ENCODE results near the gene PARS2.
A peak's percentile ranks its signal among the peaks of the same experiment; 100 is the strongest.
"Not testable (repeated sequence)": the region's sequence is repeated elsewhere in the genome, so short reads cannot be mapped to it uniquely, and the experiment has no call there.

Gene PARS2

DNA sequence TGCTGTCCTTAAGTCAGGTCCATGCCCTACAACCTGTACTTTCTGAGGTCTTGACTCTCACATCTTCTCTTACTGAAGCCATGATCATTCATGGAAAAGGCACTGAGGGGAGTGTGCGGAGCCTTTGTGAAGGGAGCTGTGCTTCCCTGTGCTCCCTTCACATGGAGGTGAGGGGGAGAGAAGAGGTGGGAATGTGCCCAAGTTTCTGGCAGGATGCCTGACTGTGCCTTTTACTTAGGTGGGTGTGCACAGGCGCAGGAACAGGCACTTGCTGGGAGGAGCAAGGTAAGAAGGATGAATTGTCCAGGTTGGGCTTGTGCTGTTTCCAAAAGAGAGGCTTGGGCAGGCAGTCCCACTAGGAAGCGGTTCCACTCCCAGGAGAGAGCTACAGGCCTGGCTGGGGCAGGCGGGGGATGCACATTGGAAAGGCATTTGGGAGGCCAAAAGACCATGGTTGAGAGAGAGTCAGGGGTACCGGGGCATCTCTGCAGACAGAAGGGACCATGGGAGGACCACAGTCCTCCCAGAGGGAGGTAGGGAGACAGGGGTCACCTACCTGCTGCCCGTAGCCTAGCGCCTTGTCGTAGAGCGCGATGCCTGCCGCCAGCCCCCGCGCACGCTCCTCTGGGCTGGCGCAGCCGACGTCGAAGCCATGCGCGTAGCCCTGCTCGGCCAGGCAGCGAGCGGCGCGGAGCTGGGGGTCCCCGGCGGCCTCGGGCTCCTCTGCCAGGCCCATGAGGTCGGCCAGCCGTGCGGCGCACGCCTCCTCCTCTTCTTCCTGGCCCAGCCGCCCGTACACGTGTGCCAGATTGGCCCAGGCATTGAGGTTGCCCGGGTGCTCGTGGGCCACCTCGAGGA, 35.9 kb upstream of the PARS2 start:
- no peak for DNase-seq (ENCODE audit: low read depth in 2 of 2)

DNA sequence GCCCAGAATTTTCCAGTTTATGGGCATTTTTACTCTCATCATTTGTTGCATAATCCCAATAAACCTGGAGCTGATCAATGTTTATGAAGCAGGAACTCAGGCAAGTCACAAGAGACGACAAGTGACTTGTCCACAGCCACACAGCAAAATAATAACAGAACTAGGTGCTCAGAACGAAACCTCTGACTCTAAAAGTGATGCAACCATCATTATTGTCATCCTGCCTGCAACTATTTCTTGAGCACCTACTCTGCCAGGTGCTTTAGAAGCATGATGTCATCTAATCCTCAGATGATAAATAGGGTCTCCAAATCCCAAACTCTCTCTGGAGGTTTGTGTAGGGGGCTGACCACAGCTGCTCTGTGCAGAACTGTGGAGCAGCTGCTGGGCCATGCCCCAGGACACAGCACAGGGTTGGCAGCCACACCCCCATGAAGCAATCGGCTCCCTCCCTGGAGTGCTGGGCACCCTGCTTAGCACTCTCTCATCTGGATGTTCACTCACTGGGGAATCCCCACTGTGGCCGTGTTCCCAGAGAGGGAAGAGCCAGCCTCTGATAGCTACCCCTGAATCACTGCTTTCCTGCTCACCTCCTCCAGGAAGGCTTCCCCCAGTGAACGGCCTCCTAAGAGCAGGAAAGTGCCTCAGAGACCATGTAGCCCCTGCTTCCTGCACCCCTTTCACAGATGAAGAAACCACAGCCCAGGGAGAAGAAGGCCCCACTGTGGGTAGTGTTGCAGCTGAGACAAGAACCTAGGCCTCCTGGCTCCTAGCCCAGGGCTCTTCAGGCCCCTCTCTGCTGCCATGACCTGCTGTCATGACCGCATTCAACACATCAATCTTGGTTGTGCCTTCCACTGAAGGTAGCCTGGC, 34.7 kb upstream of the PARS2 start:
- DNase-seq (ENCODE audit: low read depth in 2 of 2): peak; percentile 15 to 18

DNA sequence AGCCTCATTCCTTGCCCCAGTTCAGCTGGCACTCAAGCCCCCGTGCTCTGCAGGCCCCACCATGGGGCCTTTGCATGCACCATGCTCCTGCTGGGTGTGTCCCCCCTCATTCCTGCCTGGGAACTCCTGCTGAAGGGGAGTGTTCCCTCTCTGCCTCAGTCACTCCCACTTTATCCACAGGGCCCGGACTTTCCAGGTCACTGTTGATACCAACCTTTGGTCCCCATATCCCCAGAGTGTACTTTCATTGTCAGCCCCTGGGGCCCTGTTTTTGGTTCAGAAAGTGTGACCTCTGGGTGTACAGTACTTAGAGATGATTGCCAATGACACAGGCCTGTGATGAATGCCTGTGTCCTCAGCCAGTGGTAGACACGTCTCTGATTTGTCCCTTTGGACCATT, 33.9 kb upstream of the PARS2 start:
- no peak for DNase-seq (ENCODE audit: low read depth in 2 of 2)

DNA sequence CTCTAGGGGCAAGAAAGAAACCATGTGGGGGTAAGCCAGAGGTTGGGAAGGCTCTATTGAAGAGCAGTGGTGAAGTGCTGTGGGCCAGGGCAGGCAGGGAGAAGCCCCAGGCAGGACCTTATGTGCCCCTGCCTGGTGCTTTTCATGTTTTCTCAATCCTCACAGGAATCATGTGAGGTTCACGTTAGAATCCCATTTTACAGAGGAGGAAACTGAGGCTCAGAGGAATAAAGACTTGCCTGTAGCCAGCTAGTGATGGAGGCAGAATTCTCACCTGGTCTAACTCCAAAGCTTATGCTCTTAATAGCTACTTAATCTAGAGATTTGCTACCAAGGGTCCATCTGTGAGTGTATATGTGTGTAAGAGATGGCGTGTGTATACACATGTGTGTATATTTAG, 32.6 kb upstream of the PARS2 start:
- DNase-seq (ENCODE audit: low read depth in 2 of 2): no peak

DNA sequence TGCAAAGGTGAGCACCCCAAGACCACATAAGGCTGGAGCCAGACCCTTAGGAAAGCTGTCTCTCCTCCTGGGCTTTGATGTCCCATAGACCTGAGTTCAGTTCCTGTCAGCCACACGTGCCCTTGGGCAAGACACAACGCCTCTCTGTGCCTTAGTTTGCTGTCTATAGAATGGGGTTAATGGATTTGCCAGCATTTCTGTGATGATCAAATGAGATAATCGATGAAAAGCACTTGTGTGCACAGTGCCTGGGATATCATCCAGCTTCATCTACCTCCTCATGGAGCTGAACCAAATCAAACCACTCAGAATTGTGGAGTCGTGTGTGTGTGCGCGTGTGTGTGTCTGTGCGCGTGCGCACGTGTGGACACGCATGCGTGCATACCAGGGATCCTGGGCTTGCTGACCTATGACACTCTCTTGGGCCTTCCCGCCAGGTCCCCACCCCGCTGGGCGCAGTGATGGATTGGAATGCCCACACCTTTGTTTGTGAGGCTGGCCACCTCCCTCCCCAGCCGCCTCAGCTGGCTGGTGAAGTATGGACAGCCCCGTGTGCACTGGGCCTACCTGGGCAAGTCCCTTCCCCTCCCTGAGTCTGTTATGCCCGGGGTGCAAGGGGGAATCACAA, 31.6 kb upstream of the PARS2 start:
- no peak for DNase-seq (ENCODE audit: low read depth in 2 of 2)

DNA sequence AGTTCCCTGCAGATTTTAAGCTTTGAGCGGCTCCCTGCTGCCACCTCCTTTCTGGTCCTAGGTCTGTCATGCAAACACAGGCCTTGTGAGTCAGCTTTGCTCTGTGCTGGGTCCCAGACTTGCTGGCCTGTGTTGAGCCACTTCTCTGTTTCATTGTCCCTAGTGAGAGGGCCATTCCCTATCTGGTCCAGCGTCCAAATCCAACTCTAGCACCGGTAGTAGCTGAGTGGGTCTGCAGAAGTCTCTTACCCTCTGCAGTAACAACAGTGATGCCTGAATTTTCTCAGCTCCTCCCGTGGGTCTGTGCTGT, 31.0 kb upstream of the PARS2 start:
- DNase-seq (ENCODE audit: low read depth in 2 of 2): no peak

DNA sequence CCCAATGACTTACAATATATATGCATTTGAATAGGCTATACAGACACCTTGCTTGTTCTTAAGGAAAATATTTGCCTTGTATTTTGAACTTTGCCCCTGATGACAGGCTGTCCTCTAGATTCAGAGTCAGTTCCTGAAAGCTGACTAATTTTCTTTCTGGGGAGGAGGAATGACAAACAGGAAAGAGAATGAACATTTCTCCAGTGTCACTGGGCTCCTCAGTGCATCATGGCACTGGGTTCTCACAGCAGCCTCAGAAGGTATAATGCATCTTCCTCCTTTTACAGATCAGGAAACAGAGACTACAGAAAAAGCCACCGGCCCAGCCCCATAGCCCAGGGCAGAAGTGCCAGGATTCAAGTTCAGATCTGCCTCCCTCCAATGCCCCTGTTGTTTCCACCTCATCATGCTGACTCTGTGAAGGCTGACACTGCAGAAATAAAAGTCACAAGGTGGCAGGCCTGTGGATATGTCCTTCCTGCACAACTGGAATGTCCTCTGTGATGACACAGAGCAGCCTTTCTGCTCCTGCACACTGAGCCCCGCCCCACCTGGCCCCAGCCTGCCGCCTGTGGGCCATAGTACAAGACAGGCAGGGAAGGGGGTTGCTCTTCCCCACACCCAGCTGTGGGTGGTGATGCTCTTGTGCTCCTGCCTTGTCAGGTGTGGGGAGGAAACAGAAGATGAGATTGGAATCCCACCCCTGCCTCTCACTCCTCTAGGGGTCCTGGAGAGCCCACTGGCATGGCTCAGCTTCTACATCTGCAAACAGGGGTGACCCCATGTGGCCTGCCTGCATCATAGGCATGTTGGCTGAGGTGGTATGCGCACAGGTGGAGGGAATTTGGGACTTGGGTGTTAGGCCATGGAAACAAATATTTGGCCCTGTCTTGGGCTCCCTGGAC, 30.4 kb upstream of the PARS2 start:
- no peak for DNase-seq (ENCODE audit: low read depth in 2 of 2)

DNA sequence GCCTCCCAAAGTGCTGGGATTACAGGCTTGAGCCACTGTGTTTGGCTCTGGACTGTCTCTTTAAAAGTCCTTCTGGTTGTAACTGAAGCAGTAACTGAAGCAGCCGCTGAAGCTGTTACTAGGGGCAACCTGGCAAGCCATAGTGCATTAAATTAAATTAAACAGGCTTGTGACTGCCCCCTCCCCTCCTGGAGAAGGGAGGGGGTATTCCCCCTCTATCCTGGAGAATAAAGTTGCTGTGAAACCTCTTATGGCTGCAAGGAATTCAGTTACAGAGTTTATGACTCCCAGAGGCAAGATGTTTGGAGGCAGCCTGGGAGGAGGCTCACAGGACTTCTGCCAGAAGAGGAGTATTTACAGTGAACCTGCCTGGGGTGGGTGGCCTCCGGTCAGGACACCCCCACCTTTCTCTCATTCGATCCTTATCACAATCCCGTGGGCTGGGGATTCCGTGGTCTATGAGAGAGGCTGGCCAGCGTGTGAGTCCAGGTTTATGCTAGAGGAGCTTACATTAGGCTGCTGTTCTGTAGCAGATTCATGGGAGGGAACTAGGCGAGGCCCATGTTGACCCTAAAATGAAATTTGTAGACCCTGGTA, 28.5 kb upstream of the PARS2 start:
- DNase-seq (ENCODE audit: low read depth in 2 of 2): no peak

DNA sequence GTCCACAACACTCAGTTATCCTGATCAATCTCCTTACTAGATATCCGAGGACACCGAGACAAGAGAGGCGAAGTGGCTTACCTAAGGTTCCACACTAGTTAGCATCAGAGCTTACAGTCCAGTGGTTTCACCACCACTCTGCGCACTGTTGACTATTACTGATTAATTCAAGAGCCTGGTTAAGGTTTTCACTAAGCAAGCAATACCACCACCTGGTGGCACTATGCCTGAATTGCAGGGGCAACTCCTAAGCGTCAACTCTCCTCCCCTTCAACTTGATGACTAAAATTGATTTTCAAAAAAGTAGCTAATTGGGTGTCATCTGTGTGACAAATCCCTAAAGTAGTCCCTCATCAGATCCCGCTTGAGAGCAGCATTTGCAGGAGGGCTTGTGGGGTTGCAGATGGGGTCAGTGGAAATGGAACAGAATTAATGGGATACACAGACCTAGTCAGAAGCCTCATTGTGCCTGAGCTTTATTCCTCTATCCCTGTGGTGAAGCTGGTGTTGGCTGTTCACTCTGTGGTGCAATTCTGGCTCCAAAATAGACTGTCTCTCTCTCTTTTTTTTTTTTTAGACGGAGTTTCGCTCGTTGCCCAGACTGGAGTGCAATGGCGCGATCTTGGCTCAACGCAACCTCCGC, 27.7 kb upstream of the PARS2 start:
- peak; percentile 49 to 60 for DNase-seq (ENCODE audit: low read depth in 2 of 2)

DNA sequence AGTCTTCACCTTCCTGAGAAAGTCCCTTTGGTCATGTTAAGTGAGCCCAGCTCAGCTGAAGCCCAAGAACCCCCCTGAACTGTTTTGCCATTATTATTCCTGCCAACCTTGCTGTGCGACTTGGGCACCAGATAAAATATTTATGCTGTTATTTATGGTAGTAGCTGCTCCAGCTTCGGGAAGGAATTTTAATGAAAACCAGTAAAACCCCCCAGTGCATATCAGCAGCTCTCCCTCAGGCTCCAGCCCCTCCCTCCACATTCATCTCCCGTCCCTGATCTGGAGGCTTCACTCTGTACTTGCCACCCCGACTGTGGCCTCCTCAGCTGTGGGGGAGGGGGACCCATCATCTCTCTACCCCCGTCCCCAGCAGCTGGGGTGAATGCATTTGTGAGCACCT, 24.1 kb upstream of the PARS2 start:
- no peak for DNase-seq (ENCODE audit: low read depth in 2 of 2)

DNA sequence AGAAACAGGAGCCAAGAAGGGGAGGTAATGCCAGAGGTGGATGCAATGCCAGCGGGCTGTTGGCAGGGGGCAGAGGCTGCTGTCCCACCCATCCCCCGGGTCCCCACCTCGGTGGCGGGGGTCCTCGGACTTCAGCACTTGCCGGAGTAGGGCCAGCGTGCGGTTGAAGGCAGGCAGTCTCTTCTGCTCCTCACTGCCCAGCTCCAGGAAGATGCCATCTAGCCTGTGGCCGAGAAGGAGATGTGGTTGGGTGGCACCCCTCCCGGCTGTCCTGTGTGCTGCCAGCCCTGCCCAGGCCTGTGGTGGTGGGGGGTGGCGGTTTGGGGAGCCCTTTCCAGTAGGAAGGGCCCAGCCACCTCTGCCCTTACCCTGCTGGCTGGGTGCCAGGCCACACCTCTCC, 23.3 kb upstream of the PARS2 start:
- DNase-seq (ENCODE audit: low read depth in 2 of 2): no peak

DNA sequence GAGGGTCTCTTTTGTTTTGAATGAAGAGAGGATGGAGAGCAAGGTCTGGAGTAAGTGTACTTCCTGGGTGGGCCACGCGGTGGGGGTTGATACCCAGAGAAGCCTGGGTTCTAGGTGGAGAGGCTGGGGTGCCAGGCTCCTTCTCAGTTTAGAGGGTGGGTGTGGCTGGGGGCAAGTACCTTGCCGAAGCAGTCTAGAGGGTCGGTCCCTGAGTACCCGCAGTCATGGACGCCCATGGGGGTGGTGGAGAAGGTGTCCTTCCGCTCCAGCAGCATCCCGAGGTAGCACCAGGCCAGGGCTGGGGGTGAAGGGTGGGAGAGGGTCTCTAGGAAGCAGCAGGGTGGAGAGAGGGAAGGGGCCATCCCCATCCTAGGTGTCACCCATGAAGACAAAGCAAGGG, 22.5 kb upstream of the PARS2 start:
- no peak for DNase-seq (ENCODE audit: low read depth in 2 of 2)

DNA sequence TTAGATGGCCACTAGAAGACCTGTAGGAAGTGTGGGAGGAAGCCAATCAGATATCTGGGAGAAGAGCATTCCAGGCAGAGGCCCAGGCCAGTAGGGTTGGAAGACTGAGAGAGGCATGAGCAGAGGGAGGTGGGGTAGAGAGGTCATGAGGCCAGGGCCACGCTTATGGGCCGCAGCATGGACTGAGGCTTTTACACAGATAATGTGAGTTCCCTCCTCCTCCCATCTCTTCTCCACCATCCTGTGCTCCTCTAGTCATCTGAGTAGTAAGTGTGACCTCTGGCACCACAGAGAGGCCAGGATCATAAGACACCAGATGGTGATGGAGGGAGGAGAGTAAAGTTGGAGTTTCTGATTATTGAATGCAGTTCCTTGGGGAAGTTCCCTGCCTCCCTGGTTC, 19.7 kb upstream of the PARS2 start:
- no peak for DNase-seq (ENCODE audit: low read depth in 2 of 2)

DNA sequence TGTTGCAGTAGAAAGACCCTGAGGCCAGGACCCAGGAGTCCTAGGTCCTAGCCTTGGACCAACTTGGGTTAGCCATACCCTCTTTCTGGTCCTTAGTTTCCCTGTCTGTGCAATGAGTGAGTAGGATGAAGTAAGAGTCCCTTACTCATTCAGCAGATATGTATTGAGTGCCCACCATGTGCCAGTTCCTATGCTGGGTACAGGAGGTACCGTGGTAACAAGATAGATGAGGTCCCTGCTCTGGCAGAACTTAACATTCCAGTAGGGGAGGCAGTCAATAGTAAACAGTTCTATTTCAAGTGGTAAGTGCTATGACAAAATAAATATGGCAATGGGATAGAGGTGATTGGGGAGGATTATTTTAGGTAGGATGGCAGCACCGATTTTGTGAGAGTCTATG, 18.3 kb upstream of the PARS2 start:
- no peak for DNase-seq (ENCODE audit: low read depth in 2 of 2)

DNA sequence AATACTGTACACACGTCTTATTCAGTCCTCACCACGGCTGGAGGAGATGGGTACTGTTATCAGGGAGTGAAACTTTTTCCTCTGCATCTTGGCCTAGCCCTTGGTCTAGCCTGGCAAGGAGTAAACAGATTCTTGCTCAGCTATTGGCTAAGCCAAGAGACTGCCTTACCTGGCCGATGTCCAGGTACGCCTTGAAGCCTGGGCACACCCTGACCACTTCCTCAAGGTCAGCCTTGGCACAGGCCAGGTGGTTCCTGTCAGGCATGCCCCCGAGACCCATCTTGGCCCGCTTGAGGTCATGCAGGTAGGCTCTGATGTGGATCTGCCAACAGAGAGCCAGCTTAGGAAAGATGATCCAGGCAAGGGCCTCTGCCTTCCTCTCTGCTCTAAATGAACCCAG, 17.8 kb upstream of the PARS2 start:
- no peak for DNase-seq (ENCODE audit: low read depth in 2 of 2)

DNA sequence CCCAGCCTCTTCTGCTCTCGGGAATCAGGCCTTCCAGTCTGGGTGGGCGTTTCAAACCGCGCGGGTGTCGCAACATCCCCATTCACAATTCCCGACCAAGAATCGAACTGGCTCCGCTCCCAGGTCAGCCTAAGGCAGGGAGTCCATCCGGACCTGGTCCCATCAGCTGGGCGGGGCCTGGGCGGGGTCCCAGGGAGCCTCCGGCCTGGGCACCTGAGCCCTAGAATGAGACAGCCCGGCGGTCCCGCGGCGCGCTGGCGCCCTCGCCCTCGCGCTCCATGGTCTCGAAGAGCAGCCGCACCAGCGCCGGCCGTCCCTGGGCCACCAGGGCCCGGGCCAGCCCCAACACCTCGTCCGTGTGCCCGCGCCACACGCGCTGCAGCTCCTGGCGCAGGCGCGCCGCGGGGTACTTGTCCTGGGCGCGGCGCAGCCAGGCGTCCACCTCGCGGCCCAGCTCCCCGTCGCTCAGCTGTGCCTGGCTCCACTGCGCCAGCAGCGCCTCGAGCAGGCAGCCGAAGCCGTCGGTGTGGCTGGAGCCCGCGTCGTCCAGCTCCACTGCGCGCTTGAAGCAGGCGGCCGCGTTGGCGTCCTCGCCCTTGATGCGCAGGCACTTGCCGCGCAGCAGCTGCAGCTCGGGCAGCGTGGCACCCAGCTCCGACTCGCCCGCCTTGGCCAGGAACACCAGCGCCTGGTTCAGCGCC, 16.9 kb upstream of the PARS2 start:
- DNase-seq (ENCODE audit: low read depth in 2 of 2): no peak

DNA sequence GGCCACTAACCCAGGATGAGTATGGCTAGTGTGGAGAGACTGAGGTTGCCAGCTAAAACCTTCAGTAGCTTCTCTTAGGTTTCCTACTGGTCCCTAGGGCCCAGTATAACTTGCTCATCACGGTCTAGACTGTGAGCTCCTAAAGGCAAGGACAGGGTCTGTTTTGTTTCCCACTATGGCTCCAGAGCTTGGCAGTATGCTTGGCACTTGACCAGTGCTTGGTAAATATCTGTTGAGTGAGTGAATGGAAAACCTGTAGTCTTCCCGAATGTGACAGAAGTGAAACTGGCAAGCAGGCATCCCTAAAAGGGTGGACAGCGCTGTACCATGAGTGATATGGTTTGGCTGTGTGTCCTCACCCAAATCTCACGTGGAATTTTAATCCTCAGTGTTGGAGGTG, 13.1 kb upstream of the PARS2 start:
- DNase-seq (ENCODE audit: low read depth in 2 of 2): no peak

DNA sequence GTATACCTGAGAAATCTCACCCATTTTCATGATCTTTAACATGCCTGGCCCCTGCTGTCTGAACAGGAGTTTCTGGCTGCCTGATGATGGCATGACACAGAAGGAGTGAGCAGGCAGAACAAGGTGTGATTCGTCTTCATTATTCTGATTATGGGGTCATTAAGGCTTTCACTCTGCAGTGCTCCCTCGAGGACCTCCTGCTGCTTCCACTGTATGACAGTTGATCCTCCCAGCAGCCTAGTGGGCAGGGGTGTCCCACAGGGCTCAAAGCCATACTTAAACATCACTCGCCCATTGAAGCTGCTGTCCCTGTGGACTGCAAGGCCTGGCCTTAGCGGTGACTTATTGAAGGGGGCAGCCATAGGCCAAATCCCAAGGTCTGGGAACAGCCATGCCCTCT, 12.7 kb upstream of the PARS2 start:
- DNase-seq (ENCODE audit: low read depth in 2 of 2): no peak

DNA sequence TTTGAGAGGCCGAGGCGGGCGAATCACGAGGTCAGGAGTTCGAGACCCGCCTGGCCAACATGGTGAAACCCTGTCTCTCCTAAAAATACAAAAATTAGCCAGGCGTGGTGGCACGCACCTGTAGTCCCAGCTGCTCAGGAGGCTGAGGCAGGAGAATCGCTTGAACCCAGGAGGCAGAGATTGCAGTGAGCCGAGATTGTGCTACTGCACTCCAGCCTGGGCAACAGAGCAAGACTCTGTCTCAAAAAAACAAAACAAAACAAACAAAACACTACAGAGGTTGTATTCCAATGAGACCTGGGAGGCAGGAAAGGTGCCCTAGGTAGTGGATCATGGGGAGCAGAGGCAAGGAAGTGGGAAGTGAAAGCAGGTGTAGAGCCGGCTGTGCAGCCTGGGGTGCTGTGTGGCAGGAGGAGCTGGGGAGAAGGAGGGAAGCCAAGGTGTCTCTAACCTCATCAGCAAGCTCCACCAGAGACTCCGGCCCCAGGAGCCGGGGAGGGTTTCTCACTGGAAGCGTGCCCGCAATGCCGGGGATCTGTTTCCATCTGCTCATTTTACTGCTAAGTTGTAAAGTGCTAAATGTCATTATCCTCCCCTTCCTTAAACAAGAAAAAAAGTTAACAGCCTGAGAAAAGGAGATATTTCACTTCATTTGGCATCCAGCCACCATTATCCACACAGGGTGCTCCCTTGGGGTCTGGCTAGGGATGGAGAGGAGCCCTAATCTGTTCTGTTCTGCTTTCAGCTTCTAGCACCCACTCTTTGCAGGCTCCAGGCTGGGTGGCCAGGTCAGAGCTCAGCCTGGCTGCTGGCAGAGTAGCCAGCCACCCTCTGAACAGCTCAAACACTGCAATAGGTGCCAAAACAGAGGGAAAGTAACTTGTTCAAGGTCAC, 11.8 kb upstream of the PARS2 start:
- not testable (repeated sequence) for DNase-seq (ENCODE audit: low read depth in 2 of 2)
